Activated gamma-delta T cell treated with Interleukin-2 at 50 U/mL for 16 hours (primary cell): ENCODE measurements around the gene EIF3F.

ENCODE experiments used
- DNase-seq: peaks from one replicate; pipeline ENCODE4 v3.0.0-alpha.2; 2020

EIF3F gene

DNA sequence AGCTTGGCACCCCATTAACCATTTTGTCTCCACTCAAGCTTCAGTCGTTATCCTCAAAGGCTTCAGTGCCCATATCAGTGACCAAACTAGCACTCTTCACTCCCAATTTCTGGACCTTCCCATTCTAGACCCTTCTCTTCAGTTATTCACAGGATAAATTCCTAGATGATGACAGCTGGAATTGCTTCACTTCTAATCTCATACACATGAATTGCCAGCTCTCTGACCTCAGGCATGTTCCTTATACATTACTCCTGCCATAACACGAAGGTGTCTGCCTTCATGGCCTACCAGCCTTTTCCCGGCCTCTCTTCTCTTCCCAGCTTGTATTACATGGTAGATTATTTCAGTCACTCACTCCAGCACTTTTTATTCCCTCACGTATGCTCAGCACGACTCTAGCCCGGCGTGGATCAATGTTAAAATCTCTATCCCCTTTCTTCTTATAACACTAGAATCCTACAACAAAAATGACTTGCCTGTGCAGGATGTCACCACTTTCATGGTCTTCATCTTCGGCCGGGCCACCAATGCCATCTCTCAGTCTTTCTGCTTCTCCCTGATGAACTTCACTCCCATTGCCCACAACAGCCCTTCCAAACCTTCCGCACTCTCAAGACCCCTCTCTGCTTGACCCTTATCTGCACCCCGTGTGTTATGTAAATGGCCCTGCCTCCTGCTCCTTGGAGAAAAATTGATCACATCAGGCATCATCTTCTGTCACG lies 36.9 kb downstream of the EIF3F start:
- DNase-seq: no peak

DNA sequence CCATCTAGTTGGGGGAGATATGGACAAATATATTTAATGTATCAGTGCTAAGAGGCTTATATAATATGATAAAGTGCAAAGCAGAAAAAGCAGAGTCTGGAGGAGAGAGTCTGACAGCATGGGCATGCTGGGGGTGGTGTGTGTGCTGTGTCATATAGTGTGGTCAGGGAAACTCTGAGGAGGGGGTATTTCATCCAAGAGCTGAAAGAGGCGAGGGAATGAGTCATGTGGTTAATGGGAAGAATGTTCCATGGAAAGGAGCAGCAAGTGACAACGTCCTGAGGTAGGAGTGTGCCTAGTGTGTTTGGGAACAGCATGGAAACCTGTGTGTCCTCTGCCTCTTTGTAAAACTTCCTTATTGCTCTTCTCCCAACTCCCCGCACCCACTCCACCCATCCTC lies 38.0 kb downstream of the EIF3F start:
- no peak for DNase-seq

DNA sequence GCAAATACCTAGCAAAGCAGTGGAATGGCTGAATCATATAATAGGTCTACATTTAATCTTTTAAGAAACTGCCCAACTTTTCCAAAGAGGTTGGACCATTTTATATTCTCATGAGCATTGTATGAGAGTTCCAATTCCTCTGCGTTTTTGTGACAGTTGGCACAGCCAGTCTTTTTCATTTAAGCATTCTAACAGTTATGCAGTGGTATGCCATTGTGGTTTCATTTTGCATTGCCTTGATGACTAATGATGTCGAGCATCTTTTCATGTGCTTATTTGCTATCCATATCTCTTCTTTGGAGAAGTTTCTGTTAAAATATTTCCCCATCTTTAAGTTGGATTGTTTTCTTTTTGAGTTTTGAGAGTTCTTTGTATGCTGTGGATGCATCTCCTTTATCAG lies 38.7 kb downstream of the EIF3F start:
- no peak for DNase-seq

DNA sequence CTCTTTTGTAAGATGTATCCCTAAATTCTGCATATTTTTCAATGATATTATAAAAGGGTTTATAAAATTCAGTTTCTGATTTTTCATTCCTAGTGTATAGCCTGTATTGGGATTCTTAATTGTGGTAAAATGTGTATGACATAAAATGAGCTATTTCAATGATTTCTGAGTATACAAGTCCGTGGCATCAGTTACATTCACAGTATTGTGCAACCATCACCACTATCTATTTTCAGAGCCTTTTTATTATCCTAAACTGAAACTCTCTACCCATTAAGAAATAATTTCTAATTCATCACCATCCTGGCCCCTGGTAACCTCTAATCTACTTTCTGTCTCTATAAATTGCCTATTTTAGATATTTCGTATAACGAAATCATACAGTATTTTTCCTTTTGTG lies 39.8 kb downstream of the EIF3F start:
- DNase-seq: no peak

DNA sequence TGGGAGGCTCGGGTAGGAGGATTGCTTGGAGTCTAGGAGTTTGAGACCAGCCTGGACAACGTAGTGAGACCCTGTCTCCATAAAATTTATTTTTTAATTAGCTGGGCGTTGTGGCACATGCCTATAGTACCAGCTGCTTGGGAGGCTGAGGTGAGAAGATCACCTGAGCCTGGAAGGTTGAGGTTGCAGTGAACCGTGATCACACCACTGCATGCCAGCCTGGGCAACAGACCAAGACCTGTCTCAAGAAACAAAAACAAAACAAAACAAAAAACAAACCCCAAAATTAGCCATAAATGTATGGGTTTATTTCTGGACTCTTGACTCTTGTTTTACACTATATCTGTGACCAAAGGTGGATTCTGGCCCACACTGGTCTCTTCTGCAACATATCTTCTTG lies 41.6 kb downstream of the EIF3F start:
- no peak for DNase-seq

DNA sequence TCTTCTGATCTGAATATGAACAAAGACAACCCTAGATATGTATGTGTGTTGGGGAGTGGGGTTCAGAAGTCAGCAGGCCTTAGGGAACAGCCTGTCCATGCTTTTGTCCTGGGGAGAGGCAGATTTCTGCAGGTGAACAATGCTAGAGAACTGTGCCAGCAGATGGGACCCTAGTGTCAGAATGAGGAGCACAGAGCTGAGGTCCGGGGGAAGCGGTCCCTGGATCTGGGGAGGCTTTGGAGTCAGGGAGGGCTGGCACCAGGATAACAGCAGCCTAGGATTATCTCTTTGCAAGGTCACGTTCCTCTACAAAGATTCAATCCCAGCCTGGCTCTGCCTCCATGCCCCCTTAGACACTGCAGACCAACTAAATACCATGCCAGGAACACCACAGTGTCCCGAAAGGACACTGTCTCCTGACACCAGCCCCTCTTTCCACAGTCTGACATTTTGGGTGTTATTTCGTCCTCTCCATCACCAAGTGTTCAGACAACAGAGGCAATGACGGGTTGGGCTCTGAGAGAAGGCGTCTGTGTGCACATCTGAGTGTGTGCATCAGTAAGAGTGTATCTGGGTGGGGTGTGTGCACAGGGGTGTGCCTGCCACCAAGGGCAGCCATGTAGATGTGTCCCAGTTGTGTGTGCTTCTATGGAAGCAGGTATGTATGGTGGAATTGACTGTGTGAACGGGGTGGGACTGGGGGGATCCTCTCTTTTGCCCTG lies 43.5 kb downstream of the EIF3F start:
- no peak for DNase-seq

DNA sequence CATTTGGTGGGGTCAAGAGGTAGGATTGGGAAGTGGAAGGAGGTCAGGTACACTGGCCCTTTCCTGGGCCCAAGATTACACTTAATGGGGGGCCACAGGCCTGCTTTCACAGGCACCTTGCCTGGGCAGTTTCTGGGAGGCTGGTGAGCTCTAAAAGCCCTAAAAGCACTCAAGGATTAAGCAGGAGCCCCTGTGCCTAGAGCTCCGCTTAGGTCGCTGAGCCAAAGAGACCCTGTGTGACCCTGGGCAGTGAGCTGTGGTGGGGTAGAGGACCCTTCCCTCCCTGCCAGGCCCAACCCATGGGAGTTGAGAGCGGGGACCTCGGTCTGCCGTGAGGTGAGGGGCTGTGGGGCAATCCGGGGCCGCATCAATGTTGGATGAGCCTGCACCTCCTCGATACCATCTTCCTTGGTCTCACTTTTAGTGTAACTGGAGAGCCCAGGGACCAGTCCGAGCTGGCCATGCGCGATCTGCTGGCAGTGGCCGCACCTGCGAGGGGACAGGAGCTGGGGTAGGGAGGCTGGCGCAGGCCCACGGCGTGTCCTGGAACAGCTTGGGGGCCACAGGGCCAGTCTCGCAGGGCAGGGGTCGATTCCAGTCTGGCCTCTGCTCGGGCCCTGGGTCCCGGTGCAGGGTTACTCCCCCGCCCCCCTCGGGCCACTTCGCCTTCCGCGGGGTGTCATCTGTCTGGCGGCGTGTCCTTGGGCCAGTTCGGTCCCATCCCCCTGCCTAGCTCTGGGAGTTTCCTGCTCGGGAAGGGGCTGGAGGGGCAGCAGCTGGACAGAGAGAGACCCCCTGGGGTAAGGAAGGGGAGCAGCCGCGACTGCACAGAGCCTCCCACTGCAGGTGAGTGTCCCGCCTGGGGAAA lies 44.3 kb downstream of the EIF3F start:
- DNase-seq: no peak

DNA sequence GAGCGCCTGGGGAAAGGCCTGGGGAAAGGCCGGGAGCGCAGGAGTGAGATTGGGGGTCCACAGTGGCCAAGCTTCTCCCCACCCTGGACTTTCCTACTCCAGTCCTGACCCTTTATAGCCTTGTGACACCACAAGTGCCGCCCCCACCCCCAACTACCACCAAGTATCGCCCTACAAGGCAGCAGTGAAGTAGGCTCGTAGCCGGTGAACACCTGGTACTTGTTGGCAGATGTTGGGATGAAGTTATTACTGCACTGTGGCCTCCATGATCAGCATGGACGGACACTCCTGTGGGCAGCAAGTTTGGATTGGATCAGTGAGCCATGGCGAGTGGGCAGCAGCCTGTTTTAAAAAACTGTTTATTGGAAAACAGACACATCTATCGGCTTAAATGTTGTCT lies 45.0 kb downstream of the EIF3F start:
- no peak for DNase-seq

DNA sequence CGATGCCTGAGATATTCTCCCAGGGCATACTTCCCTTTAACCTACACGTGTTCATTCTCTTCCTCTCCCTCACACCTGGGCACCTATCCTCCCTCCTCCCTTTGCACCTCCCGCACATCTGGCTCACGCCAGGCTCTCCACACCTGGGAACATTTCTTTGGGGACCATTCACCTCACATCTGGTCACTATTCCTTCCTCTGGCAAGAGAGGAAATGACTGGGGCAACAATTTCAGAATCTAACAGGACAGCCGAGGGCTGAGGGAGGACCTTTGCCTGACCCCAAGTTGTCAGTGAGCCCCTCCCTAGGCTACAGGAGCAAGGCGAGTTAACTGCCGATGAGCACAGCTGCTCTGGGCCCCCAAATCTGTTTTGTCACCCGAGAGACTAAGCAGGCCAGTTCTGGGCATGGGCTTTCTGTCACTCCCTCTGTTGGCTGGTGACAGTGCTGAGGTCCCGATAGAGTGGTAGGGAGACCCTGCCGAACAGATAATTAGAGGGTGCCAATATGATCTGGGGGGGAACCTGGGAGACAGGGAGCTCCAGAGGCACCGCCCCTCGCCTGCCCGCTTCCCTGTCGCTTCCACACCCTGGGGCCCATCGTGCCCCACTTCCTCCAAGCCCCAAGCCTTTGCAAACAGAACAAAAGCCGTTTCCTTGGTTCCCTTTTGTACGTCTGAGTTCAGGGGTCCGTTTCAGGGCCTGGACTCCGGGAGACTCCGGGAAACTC lies 45.6 kb downstream of the EIF3F start:
- no peak for DNase-seq

DNA sequence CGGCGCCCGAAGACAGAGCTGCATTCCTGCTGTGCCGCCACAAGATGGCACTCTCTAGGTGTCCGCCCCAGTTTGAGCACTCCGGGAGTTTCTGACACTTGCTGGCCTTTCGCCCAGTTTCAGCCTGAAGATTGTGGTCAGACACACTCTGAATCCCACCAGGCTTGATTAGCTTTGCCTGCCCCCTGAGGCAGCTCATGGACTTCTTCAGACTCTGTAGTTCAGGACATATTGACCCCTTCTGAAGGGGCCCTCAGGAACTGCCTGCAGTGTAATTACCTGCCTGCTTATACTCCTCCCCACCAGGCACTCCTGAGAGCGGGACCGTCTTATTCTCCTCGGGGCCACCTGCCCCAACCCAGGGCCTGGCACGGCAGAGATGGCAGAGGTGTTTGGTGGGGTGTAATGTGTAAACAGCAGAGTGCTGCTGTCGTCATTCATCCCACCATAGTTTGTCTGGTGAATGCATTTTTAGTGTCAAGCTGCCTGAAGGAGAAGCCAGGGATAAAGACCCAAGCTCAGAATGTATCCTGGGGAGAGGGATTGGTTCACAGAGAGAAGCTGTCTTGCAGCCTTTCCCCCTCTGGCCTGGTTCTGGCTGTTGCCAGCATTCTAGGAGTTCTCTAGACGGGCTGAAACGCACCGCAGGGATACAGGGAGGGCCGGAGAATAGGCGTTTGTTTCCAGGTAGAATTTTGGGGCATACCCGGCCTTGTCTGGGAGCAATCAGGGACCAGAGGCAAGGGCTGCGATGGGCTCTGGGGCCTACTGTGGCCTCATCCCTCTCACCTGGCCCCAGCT lies 46.4 kb downstream of the EIF3F start:
- peak; percentile 36 for DNase-seq

DNA sequence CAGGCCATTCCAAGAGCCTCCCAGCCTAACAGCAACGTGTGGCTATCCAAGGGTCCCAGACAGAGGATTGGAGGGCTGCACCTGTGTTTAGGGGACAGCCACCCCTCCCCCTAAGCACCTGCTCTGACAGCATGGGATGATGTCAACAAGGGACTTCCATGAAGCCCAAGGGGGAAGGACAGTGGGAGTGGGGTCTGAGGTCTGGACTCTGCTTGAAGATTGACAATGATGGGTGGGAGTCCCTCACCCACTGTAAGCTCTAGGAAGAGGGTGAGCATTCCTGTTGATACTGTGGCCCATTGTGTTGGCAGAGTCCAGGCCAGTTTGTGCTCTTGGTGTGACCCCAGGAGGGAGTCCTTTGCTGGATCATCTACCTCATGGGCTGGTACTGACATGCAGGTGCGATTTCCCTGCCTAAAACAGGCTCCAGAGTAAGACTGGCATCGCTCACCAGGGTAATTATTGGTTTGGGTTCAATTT lies 47.0 kb downstream of the EIF3F start:
- no peak for DNase-seq

DNA sequence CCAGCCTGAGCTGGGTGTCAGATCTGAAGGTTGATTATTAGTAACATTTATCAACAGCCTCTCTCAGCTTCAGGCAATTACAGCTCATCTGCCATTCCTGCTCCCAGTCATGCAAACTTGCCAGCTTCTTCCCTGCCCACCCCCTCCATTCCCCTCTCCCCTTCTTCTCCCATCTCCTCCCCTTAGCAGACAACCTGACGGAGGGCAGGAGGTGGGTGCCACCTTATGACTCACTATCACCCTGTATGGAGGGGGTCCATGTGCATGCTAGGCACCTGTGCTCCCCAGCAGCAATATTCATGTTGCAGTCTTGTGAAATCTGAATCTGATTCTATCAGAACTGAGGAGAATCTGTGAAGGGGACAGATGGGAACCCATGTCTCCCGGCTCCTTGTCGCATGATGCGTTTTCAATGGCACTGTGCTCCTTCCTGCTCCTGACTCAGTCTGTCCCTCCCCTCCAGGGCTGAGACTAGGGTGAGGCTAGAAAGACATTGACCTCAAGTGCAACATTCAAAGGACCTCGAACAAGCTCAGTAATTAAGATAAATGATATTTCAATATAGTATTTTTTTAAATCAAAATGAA lies 47.6 kb downstream of the EIF3F start:
- DNase-seq: no peak

DNA sequence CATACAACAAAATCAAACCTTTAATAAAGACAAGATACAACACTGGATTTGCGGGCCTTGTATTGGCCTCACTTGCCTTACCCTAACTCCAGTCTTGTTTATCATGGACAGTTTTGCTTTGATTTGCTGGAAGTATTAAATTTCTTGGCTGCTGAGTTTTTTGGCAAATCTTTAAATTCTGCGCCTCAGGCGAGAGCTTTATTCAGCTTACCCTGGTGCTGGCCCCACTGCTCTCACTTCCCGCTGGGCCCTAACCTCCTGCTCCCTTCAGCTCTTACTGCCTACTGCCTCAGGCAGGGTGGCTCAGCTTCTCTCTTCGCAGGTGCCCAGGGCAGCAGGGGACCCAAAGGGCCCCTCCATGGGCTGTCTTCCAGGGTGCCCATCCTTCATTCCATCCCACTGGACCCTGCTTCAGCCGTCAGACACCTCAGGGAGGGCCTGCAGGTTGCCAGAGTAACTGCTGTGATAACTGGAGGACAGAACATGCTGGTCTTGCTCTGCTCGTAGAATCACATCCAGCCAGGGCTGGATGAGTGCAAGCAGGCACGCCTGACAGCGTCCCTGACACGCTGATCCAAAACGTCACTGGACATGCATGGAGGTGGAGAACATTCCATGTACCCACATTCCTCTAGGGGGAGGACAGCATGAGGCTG lies 48.2 kb downstream of the EIF3F start:
- no peak for DNase-seq

DNA sequence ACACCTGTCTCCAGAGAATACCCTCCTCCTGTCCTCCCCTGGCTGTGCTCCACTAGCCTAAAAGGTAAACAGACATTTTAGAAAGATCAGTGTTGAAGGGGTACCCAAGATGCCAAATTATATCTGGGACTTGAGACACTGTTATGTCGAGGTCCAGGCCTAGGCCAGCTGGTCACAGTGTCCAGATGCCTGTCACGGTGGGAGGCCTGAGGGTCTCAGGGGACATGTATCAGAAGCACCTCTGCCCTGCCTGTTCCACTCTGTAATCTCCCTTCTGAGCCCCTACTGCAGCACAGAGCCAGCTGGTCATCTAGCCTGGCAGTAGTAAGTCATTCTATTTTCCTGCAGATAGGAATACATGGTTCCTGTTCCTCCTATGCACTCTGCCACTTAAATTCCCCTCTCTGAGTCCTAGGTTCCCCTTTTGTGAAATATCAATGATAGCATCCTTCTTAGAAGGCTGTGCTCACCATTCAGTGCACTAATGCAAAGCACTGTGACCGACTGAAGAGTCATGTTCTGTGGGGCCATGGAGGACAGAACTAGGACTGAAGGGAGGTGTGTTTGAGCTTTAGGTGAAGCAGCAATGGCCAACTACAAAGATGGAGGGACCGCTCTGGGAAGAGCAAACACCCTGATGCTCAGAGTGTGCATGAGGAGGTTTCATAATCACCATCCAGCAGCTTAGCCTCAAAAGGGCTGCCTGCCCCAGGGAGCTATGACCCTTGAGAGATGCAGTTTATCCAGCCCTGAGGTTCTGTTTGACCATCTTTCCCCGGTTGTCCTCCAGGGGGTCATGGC lies 49.1 kb downstream of the EIF3F start:
- no peak for DNase-seq

DNA sequence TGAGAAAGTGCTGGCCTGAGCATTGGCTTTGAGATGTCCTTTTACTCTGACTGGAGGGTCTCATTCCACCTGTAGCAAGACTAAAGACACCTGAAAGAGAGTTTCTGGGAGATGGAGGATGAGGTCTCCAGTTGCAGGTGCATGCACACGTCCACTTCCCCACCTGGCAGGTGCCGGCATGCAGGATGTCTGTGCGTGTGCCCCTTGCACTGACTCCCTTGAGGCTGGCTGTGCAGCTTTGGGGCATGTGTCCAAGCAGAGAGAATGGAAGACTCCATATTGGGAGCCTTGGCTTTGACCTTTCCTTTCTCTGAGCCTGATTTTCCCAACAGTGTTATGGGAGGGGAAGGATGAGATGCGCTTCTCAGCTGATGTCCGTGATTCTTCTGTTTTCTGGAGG lies 49.8 kb downstream of the EIF3F start:
- DNase-seq: no peak

DNA sequence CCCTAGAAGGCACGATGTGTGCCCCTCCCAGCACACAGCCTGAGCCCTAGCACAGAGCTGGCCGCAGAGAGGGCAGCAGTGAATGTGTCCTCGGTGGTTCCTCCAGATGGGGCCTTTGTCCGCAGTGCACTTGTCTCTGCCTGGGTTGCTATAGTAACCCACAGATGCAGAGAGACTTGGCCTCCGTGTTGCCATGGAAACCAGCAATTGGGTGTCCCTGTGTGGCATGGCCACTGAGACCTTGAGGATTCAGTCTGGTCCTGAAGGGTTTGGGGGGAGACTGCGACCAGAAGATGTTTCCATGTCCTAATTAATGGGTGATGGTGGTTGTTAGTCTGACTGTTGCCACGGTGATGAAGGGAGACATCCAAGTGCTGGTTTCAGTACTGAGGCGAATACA lies 51.3 kb downstream of the EIF3F start:
- no peak for DNase-seq

DNA sequence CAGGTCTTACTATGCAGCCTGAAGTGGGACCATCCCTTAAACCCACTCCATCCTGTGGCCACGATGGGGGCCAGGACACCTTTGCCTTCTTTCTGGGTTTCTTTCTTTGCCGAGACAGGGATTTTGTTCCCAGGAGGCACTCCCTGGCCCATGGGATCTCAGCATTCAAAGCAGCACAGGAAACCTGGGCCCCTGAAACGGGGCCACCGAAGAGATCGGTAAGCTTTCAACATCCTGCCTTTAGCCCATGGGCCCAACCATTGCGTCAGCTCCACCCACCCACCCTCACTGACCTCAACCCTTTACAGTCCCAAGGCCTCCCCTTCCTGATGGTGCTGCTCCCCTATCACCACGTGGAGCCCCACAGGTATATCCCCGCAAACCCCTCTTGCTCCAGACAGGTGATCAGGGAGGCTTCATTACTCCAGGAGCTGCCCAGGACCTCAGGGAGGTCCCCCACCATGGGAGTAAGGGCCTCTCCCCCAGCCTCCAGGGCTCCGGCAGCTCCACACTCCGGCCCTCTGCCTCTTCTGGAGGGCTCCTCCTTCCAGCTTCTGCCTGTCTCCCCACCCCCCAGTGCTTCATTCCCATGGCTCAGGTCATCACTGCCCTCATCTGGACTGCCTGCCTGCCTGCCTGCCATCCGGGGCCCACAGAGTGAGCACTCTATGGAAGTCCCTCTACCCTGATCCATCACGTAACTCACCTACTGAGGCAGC lies 51.8 kb downstream of the EIF3F start:
- DNase-seq: no peak

DNA sequence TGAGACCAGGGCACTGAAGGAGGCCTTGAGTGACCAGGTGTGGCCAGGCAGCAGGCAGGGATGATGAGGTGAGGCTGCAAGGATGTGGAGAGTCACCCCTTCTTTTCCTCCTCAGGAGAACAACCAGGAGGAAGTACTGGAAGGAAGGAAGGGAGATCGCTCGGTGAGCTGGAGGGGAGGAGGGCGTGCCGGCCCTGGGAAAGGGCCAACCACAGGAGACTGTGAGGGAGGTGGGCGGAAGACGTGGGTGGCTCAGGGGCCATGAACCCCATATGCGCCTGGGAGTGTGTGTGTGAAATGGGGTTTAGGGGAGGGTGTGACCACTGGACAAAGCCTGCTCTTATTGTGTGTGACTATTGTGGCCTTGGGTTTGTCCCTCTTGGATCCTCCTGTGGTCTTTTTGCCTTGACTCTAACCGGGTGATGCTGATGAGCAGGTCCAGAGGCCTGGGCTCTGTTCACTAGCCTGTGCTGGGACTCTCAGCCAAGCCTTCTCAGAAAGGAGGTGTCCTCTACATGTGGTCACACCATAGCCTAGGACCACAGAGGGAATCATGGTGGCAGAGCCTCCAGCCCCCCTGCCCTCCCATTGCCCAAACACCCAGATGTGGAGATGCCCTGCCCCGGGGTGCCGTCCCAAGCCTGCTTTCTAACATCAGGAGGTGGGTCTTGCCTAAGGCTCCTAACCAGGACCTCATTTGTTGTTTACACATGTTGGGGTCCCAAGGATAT lies 52.6 kb downstream of the EIF3F start:
- DNase-seq: no peak
